ENCODE data around the gene B4GAT1.
"Not testable (repeated sequence)": the region's sequence is repeated elsewhere in the genome, so short reads cannot be mapped to it uniquely, and the experiment has no call there.

Gene B4GAT1

GRCh38 chr11:66362481-66363147 is 15.2 kb upstream of the B4GAT1 start:
- no peak overlapping the region for H3K27ac ChIP-seq
- H3K36me3 ChIP-seq (ENCODE audit: control insufficient read depth, insufficient read depth, low read length), result no peaks in the 10 kb centered on the region
- no peaks in the 10 kb centered on the region for H3K79me2 ChIP-seq
- no peak overlapping the region for H3K9ac ChIP-seq
- H3K9me3 ChIP-seq (ENCODE audit: control insufficient read depth, low read length), result no peaks in the 10 kb centered on the region
- H3K4me1 ChIP-seq, result no peaks in the 10 kb centered on the region
- no peak overlapping the region for H2AFZ ChIP-seq
- H3K4me2 ChIP-seq (ENCODE audit: low read length), result no peak overlapping the region
- no peaks in the 10 kb centered on the region for H3K27me3 ChIP-seq (ENCODE audit: control insufficient read depth, insufficient read depth, low read length)
- no peak overlapping the region for H3K4me3 ChIP-seq (ENCODE audit: low read depth, low read length)
- no peak for TF ChIP-seq CTCF (IDR thresholded peaks at IDR 0.05)

- H3K36me3 ChIP-seq (ENCODE audit: control insufficient read depth, insufficient read depth, low read length), result no peaks in the 10 kb centered on the region
- H3K9ac ChIP-seq, result no peak overlapping the region
- no peaks in the 10 kb centered on the region for H3K79me2 ChIP-seq
- TF ChIP-seq CTCF (IDR thresholded peaks at IDR 0.05), result no peak
- H3K27me3 ChIP-seq (ENCODE audit: control insufficient read depth, insufficient read depth, low read length), result no peaks in the 10 kb centered on the region
- H3K9me3 ChIP-seq (ENCODE audit: control insufficient read depth, low read length), result no peaks in the 10 kb centered on the region
- no peak overlapping the region for H3K27ac ChIP-seq
- H2AFZ ChIP-seq, result no peak overlapping the region
- H3K4me3 ChIP-seq (ENCODE audit: low read depth, low read length), result no peak overlapping the region
- H3K4me1 ChIP-seq, result no peaks in the 10 kb centered on the region
- no peak overlapping the region for H3K4me2 ChIP-seq (ENCODE audit: low read length)
Measured at GRCh38 chr11:66361502-66361941, 14.1 kb upstream of the B4GAT1 start.

- Histone ChIP-seq H3K9me3 (ENCODE audit: control insufficient read depth, low read length) (no peaks in the 10 kb centered on the region), H3K27ac (no peak overlapping the region), H3K4me3 (ENCODE audit: low read depth, low read length) (no peak overlapping the region), H3K4me2 (ENCODE audit: low read length) (no peak overlapping the region), H3K79me2 (no peaks in the 10 kb centered on the region), H3K9ac (no peak overlapping the region), H3K4me1 (no peaks in the 10 kb centered on the region), H3K36me3 (ENCODE audit: control insufficient read depth, insufficient read depth, low read length) (no peaks in the 10 kb centered on the region), H3K27me3 (ENCODE audit: control insufficient read depth, insufficient read depth, low read length) (no peaks in the 10 kb centered on the region), H2AFZ (no peak overlapping the region)
- no peak for TF ChIP-seq CTCF (IDR thresholded peaks at IDR 0.05)
Measured at GRCh38 chr11:66360406-66361073, 13.1 kb upstream of the B4GAT1 start.

- Histone ChIP-seq H3K4me2 (ENCODE audit: low read length) (no peak overlapping the region), H3K27ac (no peak overlapping the region), H3K79me2 (no peaks in the 10 kb centered on the region), H2AFZ (no peak overlapping the region), H3K4me1 (no peaks in the 10 kb centered on the region), H3K9me3 (ENCODE audit: control insufficient read depth, low read length) (no peaks in the 10 kb centered on the region), H3K4me3 (ENCODE audit: low read depth, low read length) (no peak overlapping the region), H3K36me3 (ENCODE audit: control insufficient read depth, insufficient read depth, low read length) (no peaks in the 10 kb centered on the region), H3K27me3 (ENCODE audit: control insufficient read depth, insufficient read depth, low read length) (no peaks in the 10 kb centered on the region), H3K9ac (no peak overlapping the region)
- no peak for TF ChIP-seq CTCF (IDR thresholded peaks at IDR 0.05)
Measured at GRCh38 chr11:66359662-66360087, 12.2 kb upstream of the B4GAT1 start.

- H3K9me3 ChIP-seq (ENCODE audit: control insufficient read depth, low read length); H3K4me1 ChIP-seq; H3K36me3 ChIP-seq (ENCODE audit: control insufficient read depth, insufficient read depth, low read length); H3K79me2 ChIP-seq; H3K9ac ChIP-seq; H3K4me3 ChIP-seq (ENCODE audit: low read depth, low read length); H3K27ac ChIP-seq; H3K27me3 ChIP-seq (ENCODE audit: control insufficient read depth, insufficient read depth, low read length); H2AFZ ChIP-seq; H3K4me2 ChIP-seq (ENCODE audit: low read length): not testable (repeated sequence)
Measured at GRCh38 chr11:66350560-66351235, 3.3 kb upstream of the B4GAT1 start.

All from parathyroid adenoma (tissue), 2 donors.